ENCODE data around the gene TMEM128.
A peak's percentile ranks its signal among the peaks of the same experiment; 100 is the strongest.
"Not testable (repeated sequence)": the region's sequence is repeated elsewhere in the genome, so short reads cannot be mapped to it uniquely, and the experiment has no call there.

The TMEM128 gene

GRCh38 chr4:4248029-4248884 lies at the start of gene TMEM128:
TSS of gene TMEM128 (minus strand) at chr4:4248223. CDS start at chr4:4248202, 21 bp downstream.
- peak; percentile 86 to 88 for DNase-seq (ENCODE audit: low read depth in 2 of 2)

GRCh38 chr4:4296283-4296846 lies 48.3 kb upstream of the TMEM128 start:
- no peak for DNase-seq (ENCODE audit: low read depth in 2 of 2)

DNA sequence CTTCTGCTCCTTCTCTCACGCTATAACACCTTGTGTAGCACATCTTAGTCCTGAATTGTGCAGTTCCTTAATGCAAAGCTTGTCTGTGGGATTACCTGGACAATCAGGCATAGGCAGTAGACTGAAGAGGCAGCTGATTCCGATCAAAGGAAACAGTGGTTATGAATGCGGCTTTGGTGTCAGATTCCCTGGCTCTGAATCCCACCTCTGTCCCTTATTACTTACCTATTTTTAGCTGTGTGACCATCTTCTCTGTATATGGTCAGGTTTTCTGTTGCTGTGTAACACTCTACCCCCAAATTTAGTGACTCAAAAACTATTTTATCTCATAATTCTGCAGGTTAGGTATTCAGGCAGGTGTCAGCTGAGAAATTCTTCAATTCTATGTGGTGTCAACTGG lies 45.3 kb upstream of the TMEM128 start:
- no peak for DNase-seq (ENCODE audit: low read depth in 2 of 2)

- peak; percentile 89 to 93 for DNase-seq (ENCODE audit: low read depth in 2 of 2)
Observed at GRCh38 chr4:4289941-4290850, 42.2 kb upstream of the TMEM128 start, which contains the start of the genes LYAR and ZBTB49. TSS of gene LYAR (minus strand) at chr4:4290154. CDS start at chr4:4283742, 6,412 bp downstream. TSS of gene ZBTB49 (plus strand) at chr4:4290251. CDS start at chr4:4299946, 9,695 bp downstream.

- no peak for DNase-seq (ENCODE audit: low read depth in 2 of 2)
Observed at GRCh38 chr4:4289597-4289940, 41.5 kb upstream of the TMEM128 start.

GRCh38 chr4:4289055-4289454 lies 41.0 kb upstream of the TMEM128 start:
- DNase-seq (ENCODE audit: low read depth in 2 of 2) = no peak

DNA sequence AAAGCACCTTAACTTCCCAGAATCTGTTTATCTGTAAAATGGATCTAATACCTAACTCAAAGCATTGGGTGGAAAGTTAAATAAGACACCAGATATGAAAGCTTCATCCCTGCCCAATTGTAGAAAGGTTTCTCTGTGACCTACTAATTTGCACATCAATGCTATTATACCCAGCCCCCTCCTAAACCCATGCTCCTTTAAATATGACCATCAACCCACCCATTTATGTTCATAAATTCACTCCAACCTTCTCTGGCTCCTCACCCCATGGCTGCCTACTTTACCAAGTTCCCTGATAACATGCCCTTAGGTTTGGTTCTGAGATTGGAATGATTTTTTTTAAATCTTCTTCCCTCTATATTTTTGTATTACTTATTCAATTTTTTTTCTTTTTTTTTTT lies 40.1 kb upstream of the TMEM128 start:
- DNase-seq (ENCODE audit: low read depth in 2 of 2) = no peak

GRCh38 chr4:4284827-4285618 lies 37.0 kb upstream of the TMEM128 start:
- no peak for DNase-seq (ENCODE audit: low read depth in 2 of 2)

- DNase-seq (ENCODE audit: low read depth in 2 of 2) = no peak
Observed at GRCh38 chr4:4281787-4282186, 33.8 kb upstream of the TMEM128 start.

- no peak for DNase-seq (ENCODE audit: low read depth in 2 of 2)
Observed at GRCh38 chr4:4277531-4277930, 29.5 kb upstream of the TMEM128 start.

DNA sequence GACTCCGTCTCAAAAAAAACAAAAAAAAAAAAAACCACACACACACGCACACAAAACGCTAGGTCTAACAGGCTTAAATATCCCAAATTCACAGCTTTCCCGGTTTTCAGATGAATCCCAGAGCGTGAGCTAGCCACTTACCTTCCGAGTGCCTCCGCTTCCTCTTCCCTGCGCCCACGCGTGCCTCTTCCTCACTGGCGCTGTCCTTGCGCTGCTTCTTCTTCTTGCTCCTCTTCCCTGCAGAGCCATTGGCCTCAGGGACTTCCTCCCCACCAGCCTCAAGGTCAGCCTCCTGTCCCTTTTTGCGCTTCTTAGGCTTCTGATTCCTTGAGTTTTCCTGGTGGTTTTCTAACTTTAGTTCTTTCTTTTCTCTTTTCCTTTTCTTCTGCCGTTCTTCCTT lies 26.2 kb upstream of the TMEM128 start:
- no peak for DNase-seq (ENCODE audit: low read depth in 2 of 2)

DNA sequence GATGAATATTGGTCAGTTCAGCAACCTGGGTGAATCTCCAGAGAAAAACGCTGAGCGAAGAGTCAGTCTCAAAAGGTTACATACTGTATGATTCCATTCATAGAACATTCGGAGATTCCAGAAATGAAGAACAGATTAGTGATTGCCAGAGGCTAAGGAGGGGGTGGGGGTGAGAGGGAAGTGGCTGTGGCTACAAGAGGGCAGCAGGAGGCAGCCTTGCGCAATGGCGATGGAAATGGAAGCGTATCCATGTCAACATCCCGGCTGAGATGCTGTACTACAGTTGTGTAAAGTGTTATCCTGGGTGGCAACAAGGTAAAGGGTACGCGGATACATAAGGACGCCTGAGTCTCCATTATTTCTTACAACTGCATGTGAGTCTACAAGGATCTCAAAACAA lies 23.9 kb upstream of the TMEM128 start:
- no peak for DNase-seq (ENCODE audit: low read depth in 2 of 2)

DNA sequence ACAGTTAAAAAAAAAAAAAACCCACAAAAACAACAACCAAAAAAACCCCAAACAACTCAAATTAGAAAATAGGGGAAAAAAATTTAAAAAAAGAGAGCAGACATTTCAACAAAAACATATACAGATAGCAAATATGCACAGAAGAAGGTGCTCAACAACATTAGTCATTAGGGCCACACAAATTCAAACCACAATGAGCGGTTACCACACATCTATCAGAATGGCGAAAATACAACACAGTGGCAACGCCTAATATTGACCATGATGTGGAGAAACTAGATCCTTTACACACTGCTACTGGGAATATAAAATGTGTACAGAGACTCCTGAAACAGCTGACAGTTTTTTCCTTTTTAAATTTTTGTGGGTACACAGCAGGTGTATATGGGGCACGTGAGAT lies 22.5 kb upstream of the TMEM128 start:
- no peak for DNase-seq (ENCODE audit: low read depth in 2 of 2)

DNA sequence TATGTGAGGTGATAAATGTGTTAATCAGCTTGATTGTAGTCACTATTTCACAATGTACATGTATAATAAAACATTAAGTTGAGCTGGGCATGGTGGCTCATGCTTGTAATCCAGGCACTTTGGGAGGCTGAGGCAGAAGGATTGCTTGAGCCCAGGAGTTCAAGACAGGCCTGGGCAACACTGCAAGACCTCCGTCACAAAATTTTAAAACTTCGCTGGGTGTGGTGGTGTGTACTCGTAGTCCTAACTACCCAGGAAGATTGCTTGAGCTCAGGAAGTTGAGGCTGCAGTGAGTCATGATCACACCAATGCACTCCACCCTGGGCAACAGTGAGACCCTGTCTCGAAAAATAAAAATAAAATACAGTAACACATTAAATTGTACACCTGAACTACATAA lies 21.8 kb upstream of the TMEM128 start:
- DNase-seq (ENCODE audit: low read depth in 2 of 2) = no peak

- no peak for DNase-seq (ENCODE audit: low read depth in 2 of 2)
Observed at GRCh38 chr4:4269331-4269731, 21.3 kb upstream of the TMEM128 start.

GRCh38 chr4:4268776-4269175 lies 20.8 kb upstream of the TMEM128 start:
- DNase-seq (ENCODE audit: low read depth in 2 of 2) = no peak

DNA sequence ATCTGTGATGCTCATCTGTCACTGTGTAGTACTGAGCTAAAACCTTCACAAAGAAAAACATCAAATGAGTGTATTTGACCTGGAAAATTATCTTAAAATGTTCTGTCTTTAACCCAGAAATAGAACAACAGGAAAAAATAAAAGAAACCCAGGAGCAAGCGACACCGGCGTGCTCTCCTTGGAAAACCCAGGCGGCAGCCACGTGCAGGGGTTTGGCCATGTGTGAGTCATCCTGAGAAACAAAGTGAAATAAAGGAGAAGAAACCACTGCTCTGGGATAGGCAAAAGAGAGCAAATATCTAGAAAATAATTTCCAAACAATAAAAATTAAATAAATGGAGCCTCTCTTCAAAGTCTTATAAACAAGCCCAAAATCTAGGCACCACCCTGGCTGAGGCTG lies 20.0 kb upstream of the TMEM128 start:
- no peak for DNase-seq (ENCODE audit: low read depth in 2 of 2)

DNA sequence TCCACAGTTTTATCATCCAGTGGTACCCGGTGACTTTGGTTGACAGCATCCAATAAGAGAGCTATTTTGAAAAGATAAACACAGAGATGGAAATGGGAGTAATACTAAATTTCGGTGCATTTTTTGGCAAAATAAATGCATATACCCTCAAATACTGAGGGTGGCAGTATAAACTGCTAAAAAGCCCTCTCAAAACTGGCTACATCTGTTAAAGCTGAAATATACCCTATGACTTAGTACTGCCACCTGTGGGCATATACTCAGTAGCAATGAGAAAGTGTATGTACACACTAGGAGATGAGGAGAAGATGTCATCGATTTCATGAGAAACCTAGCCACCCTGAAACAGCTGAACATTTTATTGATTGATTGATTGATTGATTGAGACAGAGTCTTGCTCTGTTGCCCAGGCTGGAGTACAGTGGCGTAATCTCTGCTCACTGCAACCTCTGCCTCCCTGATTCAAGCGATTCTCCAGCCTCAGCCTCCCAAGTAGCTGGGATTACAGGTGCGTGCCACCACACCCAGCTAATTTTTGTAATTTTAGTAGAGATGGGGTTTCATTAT lies 12.2 kb upstream of the TMEM128 start:
- DNase-seq (ENCODE audit: low read depth in 2 of 2) = no peak

DNA sequence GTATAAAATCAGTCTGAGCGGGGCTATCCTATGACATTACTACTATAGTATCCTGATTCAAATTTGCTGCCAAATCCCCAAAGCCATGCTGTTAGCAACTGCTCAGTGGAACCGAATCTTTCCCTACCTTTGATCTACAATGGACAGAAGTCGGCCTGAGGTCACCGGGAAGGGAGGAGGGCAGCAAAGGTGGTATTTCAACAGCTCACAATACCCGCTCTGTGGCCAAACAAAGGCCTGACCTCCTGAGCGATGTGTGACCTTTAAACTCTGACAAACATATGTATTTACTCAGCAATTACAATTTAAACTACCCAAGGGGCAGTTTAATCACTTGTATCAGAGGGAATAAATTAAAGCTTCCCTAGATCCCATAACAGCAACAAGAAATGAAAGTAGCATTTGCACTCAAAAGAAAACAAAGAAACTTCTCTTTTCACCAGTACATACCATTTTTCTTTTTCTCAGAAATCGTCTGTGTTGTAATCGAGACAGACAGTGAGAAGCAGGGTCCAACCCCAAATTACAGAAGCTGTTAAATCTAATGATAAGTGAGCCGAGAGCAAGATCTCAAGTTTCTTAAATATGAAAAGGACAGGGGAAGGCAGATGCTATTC lies 11.6 kb upstream of the TMEM128 start:
- no peak for DNase-seq (ENCODE audit: low read depth in 2 of 2)

GRCh38 chr4:4257705-4258104 lies 9.7 kb upstream of the TMEM128 start:
- DNase-seq (ENCODE audit: low read depth in 2 of 2) = not testable (repeated sequence)

DNA sequence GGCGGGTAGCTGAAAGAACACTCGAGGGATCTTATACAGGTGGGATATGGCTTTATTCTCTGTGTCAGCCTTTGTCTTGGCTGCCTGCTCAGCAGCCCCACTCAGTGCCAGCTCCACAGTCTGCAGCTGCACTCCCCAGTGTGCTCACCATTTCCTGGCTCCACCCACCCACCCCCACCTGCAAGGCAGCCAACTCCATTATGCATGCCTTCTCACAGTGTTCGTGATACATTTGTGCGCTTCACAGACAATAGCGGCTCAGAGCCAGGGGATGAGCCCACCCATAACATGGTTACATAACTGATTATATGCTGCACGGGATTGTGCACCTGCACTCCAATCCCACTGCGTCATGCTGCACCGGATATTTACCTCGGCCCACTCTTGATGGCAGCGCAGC lies 8.8 kb upstream of the TMEM128 start:
- DNase-seq (ENCODE audit: low read depth in 2 of 2) = no peak

All from stimulated activated CD4-positive, alpha-beta T cell treated with anti-CD3 and anti-CD28 coated beads, Interleukin-15, amount 100 ng/mL, for 48 hours (primary cell).